Measurements from ENCODE around the gene EXOC7. TPM values are rescaled to one million over a fixed set of nuclear protein-coding genes. Genes with fewer than 3 reads are reported as not detected.

The EXOC7 gene
- total and polyA plus RNA-seq, 2 of the 8 experiments (the other 6 are each of a cell fraction or from before 2014, with no cell fraction given) = 77.1 to 92.6 TPM

DNA sequence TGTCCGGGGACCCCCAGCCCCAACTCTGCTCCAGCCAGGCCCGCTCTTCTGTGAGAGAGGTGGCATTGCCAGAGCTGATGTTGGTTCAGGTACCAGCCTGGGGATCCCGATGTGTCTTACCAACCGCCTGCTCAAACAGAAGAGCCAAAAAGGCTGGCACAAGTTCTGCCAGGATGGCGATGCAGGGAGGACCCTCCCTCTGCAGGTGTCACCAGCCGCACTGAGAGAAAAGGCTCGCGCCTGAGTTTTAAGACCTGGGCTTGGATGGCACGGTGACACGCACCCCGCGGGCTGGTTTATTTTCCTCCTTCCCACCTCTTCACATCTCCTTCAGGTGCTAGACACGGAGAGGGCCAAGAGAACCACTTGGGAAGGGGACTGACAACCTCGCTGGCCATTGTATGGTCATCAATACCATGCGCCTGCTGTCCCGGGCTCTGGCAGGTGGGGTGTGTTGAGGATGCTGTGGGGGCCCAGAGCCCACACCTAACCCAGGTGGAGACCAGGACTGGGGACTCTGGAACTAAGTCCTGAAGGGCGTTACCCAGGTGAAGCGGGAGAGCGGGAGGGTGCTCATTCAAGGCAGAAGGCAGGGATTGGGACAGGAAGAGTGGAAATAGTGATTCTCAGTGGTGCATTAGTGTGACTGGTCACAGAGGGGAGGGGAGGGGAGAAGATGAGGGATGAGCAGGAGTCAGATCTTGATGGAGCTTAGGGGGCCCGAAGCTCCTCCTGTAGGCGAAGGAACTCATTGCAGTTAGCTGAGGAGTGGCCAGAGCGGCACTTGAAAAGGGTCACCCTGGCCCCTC, 21.2 kb upstream of the EXOC7 start:
- Histone ChIP-seq H3K79me2 (ENCODE audit: control insufficient read depth in 1 of 2, insufficient read depth in 2 of 2, low read length in 2 of 2) (no peaks in the 10 kb centered on the region), H3K36me3 (ENCODE audit: control insufficient read depth in 2 of 4, insufficient read depth in 4 of 4, low read length in 3 of 4) (no peaks in the 10 kb centered on the region), H3K14ac (ENCODE audit: insufficient read length) (no peak overlapping the region), H3K27me3 (replicated peaks in 1 of 4; ENCODE audit: control insufficient read depth in 3 of 4, extremely low read depth in 1 of 4, insufficient read depth in 3 of 4, low read length in 3 of 4) (peaks cover 0 to 13% (median 7%) of the 10 kb centered on the region in 4 experiments; a peak in 4 of 7 replicates), H2BK20ac (ENCODE audit: low read length) (0 out of 2 replicates have a peak overlapping the region, but pooled peaks have one; percentile 72), H2AK5ac (ENCODE audit: low read depth, low read length) (peak overlapping the region; percentile 72; the same call in 1 of the 2 replicates), H4K91ac (replicated peaks; ENCODE audit: insufficient read length, low read length) (peak overlapping the region; percentile 36), H4K20me1 (replicated peaks in 1 of 2; ENCODE audit: control insufficient read depth in 1 of 2, insufficient read depth in 2 of 2, low read length in 2 of 2) (no peaks in the 10 kb centered on the region), H3K18ac (ENCODE audit: extremely low read depth, low read length) (peak overlapping the region; percentile 36), H3K4me2 (ENCODE audit: insufficient read depth in 1 of 2, low read depth in 2 of 2, low read length in 2 of 2) (no peak overlapping the region), H3K79me1 (ENCODE audit: low read depth, low read length) (no peaks in the 10 kb centered on the region), H3K4me1 (replicated peaks in 1 of 4; ENCODE audit: control insufficient read depth in 3 of 4, insufficient read depth in 4 of 4, low read length in 3 of 4) (peaks cover 7 to 26% (median 15%) of the 10 kb centered on the region in 4 experiments), H4K8ac (ENCODE audit: extremely low read depth, insufficient read depth, low read length) (no peak overlapping the region), H3K4ac (replicated peaks; ENCODE audit: insufficient read length, low read depth, low read length) (no peak overlapping the region), H2AFZ (ENCODE audit: low read length) (no peak overlapping the region), H4K5ac (ENCODE audit: insufficient read length, low read depth, low read length) (no peak overlapping the region), H2BK12ac (ENCODE audit: low read depth, low read length) (peak overlapping the region; percentile 68; the same call in 1 of the 2 replicates), H3K4me3 (ENCODE audit: extremely low read depth in 1 of 4, insufficient read depth in 2 of 4, low read depth in 3 of 4, low read length in 4 of 4) (no peak overlapping the region), H3K56ac (replicated peaks; ENCODE audit: insufficient read length, low read depth, low read length) (no peak overlapping the region), H3K27ac (ENCODE audit: low read depth, low read length) (no peak overlapping the region), H2BK5ac (ENCODE audit: low read depth, low read length) (no peak overlapping the region), H2BK120ac (replicated peaks; ENCODE audit: low read depth, low read length) (no peak overlapping the region), H3K23ac (ENCODE audit: insufficient read length) (no peak overlapping the region), H2BK15ac (ENCODE audit: low read length) (peak overlapping the region; percentile 29; the same call in 1 of the 2 replicates), H3K23me2 (ENCODE audit: low read depth, low read length) (peaks cover 2% of the 10 kb centered on the region; the same call in 1 of the 2 replicates), H3K9ac (replicated peaks in 1 of 4; ENCODE audit: extremely low read depth in 1 of 4, low read depth in 3 of 4, low read length in 3 of 4) (no peak overlapping the region), H3K9me3 (ENCODE audit: insufficient read depth in 2 of 2, low read depth in 1 of 2, low read length in 1 of 2) (no peaks in the 10 kb centered on the region)
- DNase-seq (ENCODE audit: low read depth in 1 of 2, low spot score in 2 of 2) = peak in 1 of 2 experiments; percentile 75
- 84% methylated on average over 22 of the region's 22 CpGs; no CpG with 5 or more reads in 1 of the 2 experiments for WGBS, 2 experiments (ENCODE audit: extremely low coverage in 1 of 2, insufficient coverage in 1 of 2, insufficient read length in 1 of 2, insufficient replicate concordance in 2 of 2, low coverage in 1 of 2, low lambda C conversion rate in 2 of 2, missing lambda C conversion rate in 1 of 2)
- peak; percentile 32 for FAIRE-seq
- ChIA-PET CTCF (ENCODE audit: partially characterized antibody) (interaction anchor here (0.6 to 41.5 kb wide), 31 partner anchors 9 to 272 kb away, joined by 3 to 778 read pairs (median 5); partner anchors contain the start of genes FOXJ1, UBALD2 and ZACN), POLR2A (ENCODE audit: partially characterized antibody) (interaction anchor here (0.5 to 5.4 kb wide), 6 partner anchors 10 to 145 kb away, joined by 3 to 70 read pairs (median 6); no protein-coding TSS in a partner anchor)
- TF ChIP-seq EZH2 (IDR thresholded peaks at IDR 0.05; ENCODE audit: low read depth, low read length, severe bottlenecking) = no peak
- no peak for TF ChIP-seq SRF (IDR thresholded peaks at IDR 0.05; ENCODE audit: low read depth, low read length)
- no peak for TF ChIP-seq GABPA (IDR thresholded peaks at IDR 0.05; ENCODE audit: borderline replicate concordance, insufficient read depth, low read length)
- TF ChIP-seq SAP30 (IDR thresholded peaks at IDR 0.05; ENCODE audit: insufficient read depth, insufficient replicate concordance, low read length) = no peak
- TF ChIP-seq TBP (IDR thresholded peaks at IDR 0.05; ENCODE audit: low read depth, low read length) = no peak
- no peak for TF ChIP-seq EGR1 (IDR thresholded peaks at IDR 0.05; ENCODE audit: borderline replicate concordance, low read depth, low read length)
- TF ChIP-seq RAD21 (IDR thresholded peaks at IDR 0.05 in 1 of 2, conservative IDR thresholded peaks at IDR 0.05 in 1 of 2; ENCODE audit: low read depth in 2 of 2, low read length in 2 of 2) = peak; percentile 38 to 51

Data from H1 (cell line).